Loucy (cell line): ENCODE data around the gene DDX25.

Experiments
- H2AFZ ChIP-seq: fragments of 200-600 bp; sonication (generic); 2 replicates; pipeline ENCODE4 v1.6.0; 2016; ENCODE audit warnings: antibody characterized with exemption, mild to moderate bottlenecking, low read length, moderate library complexity
- H3F3A ChIP-seq: fragments of 200-600 bp; 2 replicates; pipeline ENCODE4 v1.6.0; 2016; ENCODE audit warnings: antibody characterized with exemption, low read depth, mild to moderate bottlenecking
- H3K27me3 ChIP-seq: fragments of 200-600 bp; sonication (generic); 2 replicates; pipeline ENCODE4 v1.6.1; 2014; ENCODE audit warnings: low read length, mild to moderate bottlenecking; ENCODE audit not compliant: insufficient read depth, poor library complexity, severe bottlenecking
- H3K36me3 ChIP-seq: fragments of 200-600 bp; sonication (generic); 2 replicates; pipeline ENCODE4 v1.6.1; 2016; ENCODE audit warnings: low read length; ENCODE audit not compliant: insufficient read depth
- H3K4me1 ChIP-seq: fragments of 200-600 bp; sonication (generic); 2 replicates; pipeline ENCODE4 v1.5.1; 2014; ENCODE audit warnings: low read length, mild to moderate bottlenecking; ENCODE audit not compliant: insufficient read depth, poor library complexity, severe bottlenecking
- H3K4me2 ChIP-seq: fragments of 200-600 bp; sonication (generic); 2 replicates; pipeline ENCODE4 v1.6.0; 2014; ENCODE audit warnings: antibody characterized with exemption, low read length, low read depth, mild to moderate bottlenecking; ENCODE audit not compliant: poor library complexity, severe bottlenecking
- H3K4me3 ChIP-seq: fragments of 200-600 bp; sonication (generic); 2 replicates; pipeline ENCODE4 v1.5.1; 2014; ENCODE audit warnings: low read length, mild to moderate bottlenecking, mixed read lengths; ENCODE audit not compliant: poor library complexity, severe bottlenecking
- H3K79me2 ChIP-seq: fragments of 200-600 bp; sonication (generic); 2 replicates; pipeline ENCODE4 v1.6.1; 2014; ENCODE audit warnings: low read length; ENCODE audit not compliant: insufficient read depth
- H3K9ac ChIP-seq: fragments of 200-600 bp; sonication (generic); 2 replicates; pipeline ENCODE4 v1.6.0; 2014; ENCODE audit warnings: mild to moderate bottlenecking, low read depth, low read length, moderate library complexity; ENCODE audit not compliant: poor library complexity, severe bottlenecking
- H3K9me2 ChIP-seq: fragments of 200-600 bp; sonication (generic); replicated peaks from 2 replicates; pipeline ENCODE4 v1.6.1; 2016; ENCODE audit warnings: low read depth, low read length, mixed read lengths
- H3K9me3 ChIP-seq: fragments of 200-600 bp; sonication (generic); 2 replicates; pipeline ENCODE4 v1.6.1; 2014; ENCODE audit warnings: mild to moderate bottlenecking, antibody characterized with exemption, low read length, low read depth; ENCODE audit not compliant: insufficient read depth
- H4K20me1 ChIP-seq: fragments of 200-600 bp; sonication (generic); 2 replicates; pipeline ENCODE4 v1.6.0; 2014; ENCODE audit warnings: antibody characterized with exemption, low read length, mild to moderate bottlenecking; ENCODE audit not compliant: insufficient read depth, poor library complexity, severe bottlenecking
- EZH2phosphoT487 ChIP-seq: fragments of 200-600 bp; IDR thresholded peaks from 2 replicates; pipeline ENCODE4 v1.6.1; 2018; ENCODE audit warnings: antibody characterized with exemption, mild to moderate bottlenecking, moderate library complexity, borderline replicate concordance
- TF ChIP-seq, protein P1 (sequence below): fragments of 200-600 bp; sonication (generic); conservative IDR thresholded peaks from 2 replicates; pipeline ENCODE4 v1.5.1; 2014; ENCODE audit warnings: mild to moderate bottlenecking, antibody characterized with exemption, low read length

DDX25 gene

GRCh38 chr11:125890447-125891100 is 13.7 kb upstream of the DDX25 start:
- Histone ChIP-seq H3K4me1 (peaks cover 39% of the 10 kb centered on the region), H3K79me2 (peaks cover 72% of the 10 kb centered on the region), H4K20me1 (peaks cover 18% of the 10 kb centered on the region), H2AFZ (no peak overlapping the region), H3K9ac (peak overlapping the region; percentile 9), H3K9me2 (no peaks in the 10 kb centered on the region), H3K36me3 (peaks cover 19% of the 10 kb centered on the region), H3K4me2 (peak overlapping the region; percentile 75), H3K4me3 (peak overlapping the region; percentile 55), H3K27me3 (no peaks in the 10 kb centered on the region), H3K9me3 (no peaks in the 10 kb centered on the region), H3F3A (no peaks in the 10 kb centered on the region)
- TF ChIP-seq, protein P1, sequence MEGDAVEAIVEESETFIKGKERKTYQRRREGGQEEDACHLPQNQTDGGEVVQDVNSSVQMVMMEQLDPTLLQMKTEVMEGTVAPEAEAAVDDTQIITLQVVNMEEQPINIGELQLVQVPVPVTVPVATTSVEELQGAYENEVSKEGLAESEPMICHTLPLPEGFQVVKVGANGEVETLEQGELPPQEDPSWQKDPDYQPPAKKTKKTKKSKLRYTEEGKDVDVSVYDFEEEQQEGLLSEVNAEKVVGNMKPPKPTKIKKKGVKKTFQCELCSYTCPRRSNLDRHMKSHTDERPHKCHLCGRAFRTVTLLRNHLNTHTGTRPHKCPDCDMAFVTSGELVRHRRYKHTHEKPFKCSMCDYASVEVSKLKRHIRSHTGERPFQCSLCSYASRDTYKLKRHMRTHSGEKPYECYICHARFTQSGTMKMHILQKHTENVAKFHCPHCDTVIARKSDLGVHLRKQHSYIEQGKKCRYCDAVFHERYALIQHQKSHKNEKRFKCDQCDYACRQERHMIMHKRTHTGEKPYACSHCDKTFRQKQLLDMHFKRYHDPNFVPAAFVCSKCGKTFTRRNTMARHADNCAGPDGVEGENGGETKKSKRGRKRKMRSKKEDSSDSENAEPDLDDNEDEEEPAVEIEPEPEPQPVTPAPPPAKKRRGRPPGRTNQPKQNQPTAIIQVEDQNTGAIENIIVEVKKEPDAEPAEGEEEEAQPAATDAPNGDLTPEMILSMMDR: no peak

DNA sequence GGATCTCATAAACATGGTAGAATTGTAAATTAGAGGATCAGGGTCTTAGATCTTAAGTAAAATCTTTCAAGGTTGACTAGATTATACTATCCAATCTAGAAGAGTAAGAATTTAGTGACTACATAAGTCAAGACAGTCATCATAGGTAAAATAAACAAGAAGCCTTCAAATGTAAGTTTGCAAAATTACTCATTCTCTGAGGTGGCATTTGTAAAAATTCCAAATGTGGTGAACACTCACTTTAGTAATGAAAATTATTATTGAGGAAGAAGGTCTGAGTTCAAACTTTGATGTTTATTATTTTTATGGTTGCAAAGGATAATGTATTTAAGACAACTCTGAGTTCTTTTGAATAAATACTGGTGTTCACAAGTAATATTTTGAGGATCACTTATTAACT is 12.2 kb upstream of the DDX25 start:
- no peak for TF ChIP-seq EZH2phosphoT487
- TF ChIP-seq, protein P1: no peak
- Histone ChIP-seq H2AFZ (no peak overlapping the region), H3K9me3 (no peaks in the 10 kb centered on the region), H3K27me3 (no peaks in the 10 kb centered on the region), H3K79me2 (peaks cover 79% of the 10 kb centered on the region), H3K36me3 (peaks cover 19% of the 10 kb centered on the region), H3F3A (no peaks in the 10 kb centered on the region), H3K9ac (no peak overlapping the region), H4K20me1 (peaks cover 24% of the 10 kb centered on the region), H3K4me3 (no peak overlapping the region), H3K9me2 (no peaks in the 10 kb centered on the region), H3K4me1 (peaks cover 37% of the 10 kb centered on the region), H3K4me2 (peak overlapping the region; percentile 75)

DNA sequence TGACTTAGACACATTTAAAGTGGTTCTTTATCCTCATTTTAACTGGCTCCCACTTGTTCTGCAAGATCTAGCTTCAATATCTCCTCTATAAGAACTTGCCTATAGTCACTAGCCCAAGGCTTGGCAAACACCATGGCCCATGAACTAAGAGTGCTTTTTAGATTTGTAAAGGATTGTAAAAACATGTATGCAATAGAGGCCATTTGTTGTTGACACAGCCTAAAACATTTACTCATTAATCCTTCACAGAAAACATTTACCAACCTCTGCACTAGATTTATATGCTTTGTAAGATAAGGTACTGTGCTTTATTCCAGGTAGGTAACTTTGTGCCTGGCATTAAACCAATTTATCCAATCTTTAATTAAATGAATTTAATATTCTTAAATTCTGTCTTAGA is 11.3 kb upstream of the DDX25 start:
- no peaks in the 10 kb centered on the region for H3K27me3 ChIP-seq
- no peaks in the 10 kb centered on the region for H3K9me3 ChIP-seq
- no peak overlapping the region for H3K9ac ChIP-seq
- no peak overlapping the region for H3K4me2 ChIP-seq
- no peak overlapping the region for H2AFZ ChIP-seq
- peaks cover 43% of the 10 kb centered on the region for H3K4me1 ChIP-seq
- H3F3A ChIP-seq: no peaks in the 10 kb centered on the region
- TF ChIP-seq, protein P1: no peak
- peaks cover 19% of the 10 kb centered on the region for H3K36me3 ChIP-seq
- H3K9me2 ChIP-seq: no peaks in the 10 kb centered on the region
- no peak overlapping the region for H3K4me3 ChIP-seq
- peaks cover 84% of the 10 kb centered on the region for H3K79me2 ChIP-seq
- peaks cover 33% of the 10 kb centered on the region for H4K20me1 ChIP-seq
